Stimulated activated naive CD4-positive, alpha-beta T cell treated with Interleukin-2 at 50 U/mL for 16 hours (primary cell): ENCODE measurements around the gene PI4K2A.

Source experiments
- DNase-seq: peaks from one replicate; lab custom pipeline; 2025; lab: John Stamatoyannopoulos, UW

The PI4K2A gene

DNA sequence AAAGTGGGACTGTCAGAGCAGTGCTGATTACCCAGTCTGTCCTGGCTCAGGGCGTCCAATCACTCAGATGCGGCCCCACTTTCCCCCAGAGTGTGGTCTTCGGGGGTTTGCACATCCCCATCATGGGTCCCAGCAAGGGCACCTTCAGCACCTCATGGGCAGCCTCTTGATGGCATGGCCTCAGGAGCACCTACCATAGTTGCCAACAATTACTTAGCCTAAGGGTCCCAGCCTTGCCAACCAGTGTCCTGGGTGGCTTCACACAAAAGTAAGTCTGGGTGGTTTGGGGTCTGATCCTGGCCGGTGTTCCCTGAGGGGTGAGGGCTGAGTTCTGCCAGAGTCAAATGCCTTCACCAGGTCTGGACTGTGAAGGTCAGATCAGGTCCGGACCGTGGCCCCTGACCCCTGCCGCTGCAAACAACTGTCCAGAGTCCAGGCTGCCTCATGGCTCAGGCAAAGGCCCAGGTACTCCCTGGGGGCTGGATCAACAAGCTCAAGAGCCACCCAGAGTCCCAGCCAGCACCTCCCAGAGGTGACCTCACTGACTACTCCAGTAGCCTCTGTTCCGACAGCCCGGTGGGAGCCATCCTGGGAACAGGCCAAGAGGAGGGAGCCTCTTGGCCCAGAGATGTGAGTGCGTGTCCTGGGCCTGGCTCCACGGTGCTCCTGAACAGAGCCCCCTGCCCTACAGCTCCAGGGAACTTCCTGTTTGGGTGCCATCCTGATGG, 66.8 kb downstream of the PI4K2A start:
- DNase-seq, result no peak

- DNase-seq, result no peak
Measured at GRCh38 chr10:97708167-97708566, 67.7 kb downstream of the PI4K2A start.

DNA sequence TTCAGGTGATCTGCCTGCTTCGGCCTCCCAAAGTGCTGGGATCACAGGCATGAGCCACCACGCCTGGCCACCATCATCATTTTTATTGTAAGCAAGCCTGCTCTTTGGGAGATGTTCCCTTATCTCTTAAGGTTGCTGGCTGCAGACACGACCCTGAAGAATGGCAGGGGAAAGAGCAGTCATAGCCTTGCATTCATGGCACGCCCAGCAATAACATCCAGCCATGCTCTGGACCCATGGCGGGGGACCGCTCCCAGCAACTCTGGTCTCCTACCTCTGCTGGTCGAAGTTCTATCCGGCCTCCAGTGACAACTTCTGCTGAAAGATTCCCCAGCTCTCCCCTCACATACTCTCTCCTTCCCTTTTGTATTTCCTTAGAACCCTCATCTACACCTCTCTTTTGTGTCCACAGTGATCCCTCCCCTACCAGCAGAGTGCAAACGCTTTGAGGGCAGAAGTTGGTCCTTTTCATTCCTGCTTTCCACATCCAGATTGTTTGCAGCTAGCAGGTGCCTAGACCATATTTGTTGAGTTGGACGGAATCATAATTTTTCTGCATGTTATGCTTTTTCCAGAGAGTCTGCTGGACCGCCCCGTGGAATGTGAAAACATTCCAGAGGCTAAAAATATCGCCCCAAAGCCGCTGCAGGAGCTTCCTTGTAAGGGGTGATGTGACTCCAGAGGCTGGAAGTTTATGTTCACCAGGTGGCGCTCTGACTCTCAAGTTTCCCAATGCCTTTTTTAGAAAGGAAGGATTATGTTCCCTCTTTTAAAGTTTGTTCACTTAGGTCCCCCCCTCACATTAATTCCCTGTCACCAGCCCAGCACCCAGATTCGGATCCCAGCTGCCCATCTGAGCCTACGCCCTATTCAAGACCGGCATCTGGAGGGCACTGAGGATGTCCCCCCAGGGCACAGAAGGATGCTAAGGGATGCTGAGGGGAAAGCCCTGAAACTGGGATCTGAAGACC, 68.8 kb downstream of the PI4K2A start:
- DNase-seq, result peak; percentile 25

- DNase-seq, result no peak
Measured at GRCh38 chr10:97711640-97712572, 71.4 kb downstream of the PI4K2A start.

GRCh38 chr10:97713339-97713825, 72.9 kb downstream of the PI4K2A start, which contains the start of gene MARVELD1:
MARVELD1 (plus strand) TSS chr10:97713730; CDS start chr10:97713877, 147 bp downstream.
- DNase-seq, result no peak

DNA sequence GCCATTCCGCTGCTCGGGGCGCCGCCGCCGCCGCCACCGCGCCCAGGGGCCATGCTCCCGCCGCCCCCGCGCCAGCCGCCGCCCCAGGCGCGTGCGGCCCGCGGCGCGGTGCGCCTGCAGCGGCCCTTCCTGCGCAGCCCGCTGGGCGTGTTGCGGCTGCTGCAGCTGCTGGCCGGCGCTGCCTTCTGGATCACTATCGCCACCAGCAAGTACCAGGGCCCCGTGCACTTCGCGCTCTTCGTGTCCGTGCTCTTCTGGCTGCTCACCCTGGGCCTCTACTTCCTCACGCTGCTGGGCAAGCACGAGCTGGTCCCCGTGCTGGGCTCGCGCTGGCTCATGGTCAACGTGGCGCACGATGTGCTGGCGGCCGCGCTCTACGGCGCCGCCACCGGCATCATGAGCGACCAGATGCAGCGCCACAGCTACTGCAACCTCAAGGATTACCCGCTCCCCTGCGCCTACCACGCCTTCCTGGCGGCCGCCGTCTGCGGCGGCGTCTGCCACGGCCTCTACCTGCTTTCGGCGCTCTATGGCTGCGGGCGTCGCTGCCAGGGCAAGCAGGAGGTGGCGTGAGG, 73.4 kb downstream of the PI4K2A start:
- DNase-seq, result peak; percentile 48

DNA sequence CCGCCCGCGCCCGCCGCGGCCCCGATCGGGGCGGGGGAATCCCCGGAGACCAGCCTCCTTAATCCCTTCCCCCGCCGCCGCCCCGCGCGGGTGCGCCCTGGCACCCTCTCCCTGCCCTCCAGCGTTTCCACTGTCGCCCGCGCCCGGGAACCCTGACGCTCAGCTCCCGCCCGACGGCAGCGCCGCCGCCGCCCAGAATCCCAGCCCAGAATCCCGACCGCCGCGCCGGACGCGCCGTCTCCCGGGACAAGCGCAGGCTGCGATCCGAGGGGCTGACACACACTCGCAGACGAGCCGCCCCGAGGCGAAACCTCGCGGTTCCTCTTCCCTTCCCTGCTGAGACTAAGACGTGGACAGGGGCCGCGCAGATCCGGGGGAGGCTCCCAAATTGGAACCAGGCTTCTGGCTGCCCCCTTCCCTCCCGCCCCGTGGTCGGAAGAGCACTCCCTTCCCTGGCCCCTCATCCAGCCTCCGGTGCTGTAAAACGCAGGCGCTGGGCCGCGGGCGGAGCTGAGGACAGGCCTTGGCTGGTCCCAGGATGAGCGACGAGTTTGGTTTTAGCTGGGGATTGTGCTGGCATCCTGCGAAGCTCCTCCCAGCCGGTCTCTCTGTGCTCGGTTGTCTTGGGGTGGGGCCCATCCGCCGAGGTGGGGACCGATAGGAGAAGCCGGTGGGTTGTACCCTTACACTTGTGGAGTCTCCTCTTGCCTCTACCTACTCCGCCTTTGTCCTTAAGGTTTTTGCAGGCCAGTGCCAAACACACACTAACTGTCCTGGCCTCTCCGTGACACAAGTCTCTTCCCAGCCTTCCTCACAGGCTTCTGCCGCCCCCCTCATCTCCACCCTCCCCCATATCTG, 74.2 kb downstream of the PI4K2A start:
- no peak for DNase-seq

DNA sequence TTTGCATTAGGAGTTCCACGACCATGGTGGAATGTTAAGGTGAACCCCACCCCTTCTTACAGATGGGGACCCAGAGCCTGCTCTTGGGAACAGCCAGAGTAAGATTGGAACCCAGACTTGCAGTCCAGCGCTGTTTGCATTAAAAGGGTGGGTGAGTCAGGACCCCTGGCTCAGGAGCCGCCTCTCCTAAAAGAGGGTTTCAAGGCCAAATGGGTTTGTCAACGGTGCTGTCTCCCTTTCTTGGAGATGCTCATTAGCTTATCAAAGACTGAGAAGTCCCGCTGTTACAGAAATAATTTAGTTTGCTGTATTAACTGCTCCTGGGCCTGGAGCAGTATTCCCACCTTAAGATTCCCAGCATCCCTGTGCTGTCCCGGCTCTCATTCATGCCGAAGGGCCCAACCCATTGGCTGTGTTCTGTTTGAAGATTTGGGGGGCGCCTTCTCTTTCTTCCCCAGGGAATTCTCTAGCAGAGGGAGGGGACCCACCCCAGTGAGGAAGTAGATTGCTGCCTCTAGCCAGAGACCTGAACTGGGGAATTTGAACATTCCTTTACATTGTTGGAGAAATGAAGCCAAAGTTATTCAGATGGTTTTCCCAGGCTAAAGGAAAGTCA, 74.9 kb downstream of the PI4K2A start:
- no peak for DNase-seq

- DNase-seq, result no peak
Measured at GRCh38 chr10:97717627-97718026, 77.2 kb downstream of the PI4K2A start.

GRCh38 chr10:97718178-97718577, 77.7 kb downstream of the PI4K2A start:
- no peak for DNase-seq

GRCh38 chr10:97718659-97719142, 78.2 kb downstream of the PI4K2A start:
- no peak for DNase-seq

- no peak for DNase-seq
Measured at GRCh38 chr10:97719602-97720001, 79.1 kb downstream of the PI4K2A start.

GRCh38 chr10:97721871-97722780, 81.7 kb downstream of the PI4K2A start:
- no peak for DNase-seq

DNA sequence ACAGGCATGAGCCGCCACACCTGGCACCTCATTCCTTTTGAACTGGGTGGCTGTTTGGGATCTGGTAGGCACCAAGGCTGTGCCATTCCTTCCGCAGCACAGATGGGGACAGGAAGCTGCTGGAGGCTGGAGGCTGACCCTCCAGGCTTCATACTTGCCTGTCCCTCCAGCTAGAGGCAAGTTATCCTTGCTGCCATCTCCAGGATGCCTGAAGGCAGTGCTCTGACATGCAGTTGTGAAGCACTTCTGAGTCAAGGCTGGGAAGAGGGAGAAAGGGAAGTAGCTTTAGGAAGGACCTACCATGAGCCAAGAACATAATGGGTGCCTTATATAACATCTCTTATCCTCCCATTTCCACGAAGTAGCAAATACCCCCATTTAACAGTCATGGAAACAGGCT, 82.5 kb downstream of the PI4K2A start:
- DNase-seq, result no peak

DNA sequence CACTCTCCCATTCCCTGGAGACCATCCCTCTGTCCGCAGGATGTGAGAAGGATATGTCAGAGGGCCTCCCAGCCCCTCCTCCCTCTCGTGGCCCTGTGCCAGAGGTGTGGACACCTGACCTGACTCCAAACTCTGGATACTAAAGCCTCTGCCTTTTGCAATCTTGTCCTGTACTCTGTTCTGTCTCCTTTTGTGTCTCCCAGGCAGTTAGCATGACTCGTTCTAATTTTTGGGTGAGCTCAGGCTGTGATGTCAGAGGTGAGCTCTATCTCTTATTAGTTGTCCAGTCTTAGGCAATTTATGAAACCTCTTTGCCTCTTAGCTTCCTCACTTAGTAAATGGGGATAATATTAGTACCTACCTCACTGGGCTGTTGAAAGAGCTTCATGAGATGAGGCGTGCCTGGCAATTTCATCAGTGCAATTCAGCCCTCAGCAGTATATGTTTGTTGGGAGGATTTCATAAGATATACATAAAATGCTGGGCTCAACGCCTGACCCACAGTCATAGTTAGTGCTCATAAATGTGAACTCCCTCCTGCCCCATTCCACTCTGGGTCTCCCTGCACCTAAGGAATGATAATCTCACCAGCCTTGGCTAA, 84.0 kb downstream of the PI4K2A start:
- DNase-seq, result no peak
